PC-9 (cell line): ENCODE data around the gene RBM33. TPM values are rescaled to one million over a fixed set of nuclear protein-coding genes. Genes with fewer than 3 reads are reported as not detected.

Experiments
- BruUV-seq: library from RNA; stranded (reverse); fragments of 400-500 nt; replicated peaks from 2 replicates; lab custom pipeline; 2021; lab: Mats Ljungman, UMichigan
- CTCF ChIA-PET: fragments of 300-600 bp; sonication (Branson Sonifier 250); formaldehyde crosslinking; loops from one replicate; lab custom pipeline; 2022; ENCODE audit warnings: antibody characterized with exemption; lab: Charles Lee
- POLR2A ChIA-PET: fragments of 300-600 bp; sonication (Branson Sonifier 250); formaldehyde crosslinking; loops from one replicate; lab custom pipeline; 2022; ENCODE audit warnings: antibody characterized with exemption; ENCODE audit not compliant: unreplicated experiment; lab: Charles Lee
- DNase-seq, 2 experiments: peaks; one replicate each; pipeline versions ENCODE4 v3.0.0 to v3.0.0-alpha.2; 2015 to 2022; ENCODE audit warnings: mixed read lengths in 1 of 2
- H2AFZ ChIP-seq: fragments of 200-600 bp; sonication (generic); 2 replicates; pipeline ENCODE4 v1.8.1; 2017; ENCODE audit warnings: antibody characterized with exemption
- H3F3A ChIP-seq: fragments of 200-600 bp; sonication (generic); 2 replicates; pipeline ENCODE4 v1.8.1; 2017; ENCODE audit warnings: antibody characterized with exemption, mild to moderate bottlenecking, low read depth; ENCODE audit not compliant: insufficient read depth
- H3K27ac ChIP-seq: fragments of 200-600 bp; sonication (generic); 2 replicates; pipeline ENCODE4 v1.6.1; 2016; ENCODE audit warnings: mixed run types
- H3K27me3 ChIP-seq: fragments of 200-600 bp; sonication (generic); 2 replicates; pipeline ENCODE4 v1.6.1; 2016; ENCODE audit warnings: low read depth, mixed run types; ENCODE audit not compliant: insufficient read depth
- H3K36me3 ChIP-seq: fragments of 200-600 bp; sonication (generic); 2 replicates; pipeline ENCODE4 v1.6.1; 2016; ENCODE audit warnings: low read depth, mixed run types
- H3K4me1 ChIP-seq: fragments of 200-600 bp; sonication (generic); replicated peaks from 2 replicates; pipeline ENCODE4 v1.6.1; 2016; ENCODE audit warnings: mixed run types; ENCODE audit not compliant: insufficient read depth
- H3K4me2 ChIP-seq: fragments of 200-600 bp; sonication (generic); 2 replicates; pipeline ENCODE4 v1.6.1; 2017; ENCODE audit warnings: mixed run types
- H3K4me3 ChIP-seq: fragments of 200-600 bp; sonication (generic); 2 replicates; pipeline ENCODE4 v1.6.1; 2016; ENCODE audit warnings: mixed run types
- H3K79me2 ChIP-seq: fragments of 200-600 bp; sonication (generic); 2 replicates; pipeline ENCODE4 v1.6.1; 2017; ENCODE audit warnings: low read depth, mixed run types
- H3K9me2 ChIP-seq: fragments of 200-600 bp; sonication (generic); 2 replicates; pipeline ENCODE4 v1.8.1; 2017; ENCODE audit warnings: mild to moderate bottlenecking; ENCODE audit not compliant: insufficient read depth
- H3K9me3 ChIP-seq: fragments of 200-600 bp; sonication (generic); 2 replicates; pipeline ENCODE4 v1.8.1; 2016; ENCODE audit warnings: low read depth; ENCODE audit not compliant: insufficient read depth
- H4K20me1 ChIP-seq: fragments of 200-600 bp; sonication (generic); 2 replicates; pipeline ENCODE4 v1.8.1; 2017; ENCODE audit not compliant: insufficient read depth
- CTCF ChIP-seq: fragments of 200-600 bp; sonication (generic); conservative IDR thresholded peaks from 2 replicates; pipeline ENCODE4 v1.6.1; 2017; ENCODE audit warnings: mixed run types, antibody characterized with exemption, mild to moderate bottlenecking, moderate library complexity
- EZH2 ChIP-seq: fragments of 200-600 bp; sonication (generic); IDR thresholded peaks from 2 replicates; pipeline ENCODE4 v1.8.0; 2017; ENCODE audit warnings: antibody characterized with exemption, low read depth
- intact Hi-C: fragments of 100-400 bp; cut with micrococcal nuclease; formaldehyde crosslinking; loops from one replicate; pipeline ENCODE4 v1.10.0; 2022; ENCODE audit not compliant: unreplicated experiment
- total RNA-seq: library from RNA; stranded (reverse); gene quantifications from 2 replicates; pipeline ENCODE4 v1.2.3, GENCODE V29; 2021

The RBM33 gene
- total RNA-seq, 1 experiment from 2014 or later = 85.7 TPM

- ChIA-PET CTCF (no interaction called here), POLR2A (no interaction called here)
- Histone ChIP-seq H3K9me2 (no peaks in the 10 kb centered on the region), H2AFZ (no peak overlapping the region), H3K36me3 (no peaks in the 10 kb centered on the region), H3K4me2 (no peak overlapping the region), H3K9me3 (no peaks in the 10 kb centered on the region), H3F3A (no peaks in the 10 kb centered on the region), H3K79me2 (no peaks in the 10 kb centered on the region), H3K4me3 (no peak overlapping the region), H3K27ac (no peak overlapping the region), H3K27me3 (peaks cover 88% of the 10 kb centered on the region), H3K4me1 (no peaks in the 10 kb centered on the region), H4K20me1 (no peaks in the 10 kb centered on the region; the same call in 1 of the 2 replicates)
- intact Hi-C loops = no loop called here
- BruUV-seq = no TSS peak
- DNase-seq = no peak
- TF ChIP-seq CTCF (no peak), EZH2 (no peak)
These were observed 41.1 kb upstream of the RBM33 start for GRCh38 chr7:155603205-155603857.

GRCh38 chr7:155603858-155604503 is 40.5 kb upstream of the RBM33 start:
- H2AFZ ChIP-seq = no peak overlapping the region
- no peaks in the 10 kb centered on the region for H3K9me2 ChIP-seq
- H3K4me2 ChIP-seq = no peak overlapping the region
- no peaks in the 10 kb centered on the region for H3K79me2 ChIP-seq
- no peak overlapping the region for H3K27ac ChIP-seq
- CTCF ChIA-PET = no interaction called here
- no peaks in the 10 kb centered on the region for H3F3A ChIP-seq
- intact Hi-C loops = no loop called here
- POLR2A ChIA-PET = no interaction called here
- TF ChIP-seq CTCF (no peak), EZH2 (no peak)
- H3K9me3 ChIP-seq = no peaks in the 10 kb centered on the region
- H3K4me1 ChIP-seq = no peaks in the 10 kb centered on the region
- H3K36me3 ChIP-seq = no peaks in the 10 kb centered on the region
- BruUV-seq = no TSS peak
- H3K27me3 ChIP-seq = peaks cover 93% of the 10 kb centered on the region
- H3K4me3 ChIP-seq = no peak overlapping the region
- no peak for DNase-seq
- no peaks in the 10 kb centered on the region; the same call in 1 of the 2 replicates for H4K20me1 ChIP-seq

GRCh38 chr7:155604504-155604997 is 39.9 kb upstream of the RBM33 start:
- no peaks in the 10 kb centered on the region for H3F3A ChIP-seq
- peaks cover 92% of the 10 kb centered on the region for H3K27me3 ChIP-seq
- no TSS peak for BruUV-seq
- H3K4me3 ChIP-seq = no peak overlapping the region
- no peaks in the 10 kb centered on the region for H3K36me3 ChIP-seq
- H3K4me1 ChIP-seq = no peaks in the 10 kb centered on the region
- no peaks in the 10 kb centered on the region for H3K79me2 ChIP-seq
- DNase-seq = no peak
- H3K27ac ChIP-seq = no peak overlapping the region
- no peaks in the 10 kb centered on the region for H4K20me1 ChIP-seq
- H2AFZ ChIP-seq = no peak overlapping the region
- POLR2A ChIA-PET = no interaction called here
- no peaks in the 10 kb centered on the region for H3K9me2 ChIP-seq
- no peak for TF ChIP-seq CTCF
- no peak for TF ChIP-seq EZH2
- CTCF ChIA-PET = no interaction called here
- H3K4me2 ChIP-seq = no peak overlapping the region
- H3K9me3 ChIP-seq = no peaks in the 10 kb centered on the region
- intact Hi-C loops = no loop called here
